Astrocyte (in vitro differentiated cells and primary cell): ENCODE data around the gene CCL8. TPM values are rescaled to one million over a fixed set of nuclear protein-coding genes. Genes with fewer than 3 reads are reported as not detected.
A peak's percentile ranks its signal among the peaks of the same experiment; 100 is the strongest.

Experiments used
- DNase-seq: peaks from one replicate; pipeline ENCODE4 v3.0.0-alpha.2; 2010; ENCODE audit warnings: low read depth
- FAIRE-seq: peaks from 2 replicates; lab custom pipeline; 2011; peaks lifted over from hg19 to GRCh38; lab: Jason Lieb, UNC
- H2AFZ ChIP-seq: 2 replicates; pipeline ENCODE4 v1.6.0; 2012; ENCODE audit warnings: low read depth, low read length, inconsistent platforms
- H3K27ac ChIP-seq: 2 replicates; pipeline ENCODE4 v1.5.1; 2011; ENCODE audit warnings: low read depth, low read length, inconsistent platforms
- H3K27me3 ChIP-seq: 2 replicates; pipeline ENCODE4 v1.6.0; 2011; ENCODE audit warnings: low read length, inconsistent platforms; ENCODE audit not compliant: insufficient read depth
- H3K36me3 ChIP-seq: 2 replicates; pipeline ENCODE4 v1.5.1; 2011; ENCODE audit warnings: low read length, inconsistent platforms; ENCODE audit not compliant: insufficient read depth
- H3K4me1 ChIP-seq: 2 replicates; pipeline ENCODE4 v1.5.1; 2011; ENCODE audit warnings: low read length, inconsistent platforms; ENCODE audit not compliant: insufficient read depth
- H3K4me2 ChIP-seq: 2 replicates; pipeline ENCODE4 v1.6.0; 2012; ENCODE audit warnings: low read length, inconsistent platforms
- H3K4me3 ChIP-seq: 2 replicates; pipeline ENCODE4 v1.5.1; 2011; ENCODE audit warnings: low read depth, mild to moderate bottlenecking, low read length, inconsistent platforms; ENCODE audit not compliant: insufficient read depth
- H3K79me2 ChIP-seq: 2 replicates; pipeline ENCODE4 v1.6.0; 2012; ENCODE audit warnings: mild to moderate bottlenecking, low read length, inconsistent platforms; ENCODE audit not compliant: insufficient read depth
- H3K9ac ChIP-seq: 2 replicates; pipeline ENCODE4 v1.6.0; 2012; ENCODE audit warnings: mild to moderate bottlenecking, low read length, inconsistent platforms
- H3K9me3 ChIP-seq: 2 replicates; pipeline ENCODE4 v1.5.1; 2012; ENCODE audit warnings: low read depth, mild to moderate bottlenecking, low read length, inconsistent platforms; ENCODE audit not compliant: insufficient read depth
- H4K20me1 ChIP-seq: 2 replicates; pipeline ENCODE4 v1.6.0; 2012; ENCODE audit warnings: low read length, inconsistent platforms; ENCODE audit not compliant: insufficient read depth
- H3K27ac Mint-ChIP-seq: one replicate; pipeline ENCODE4 v1.8.0; 2021; ENCODE audit warnings: mild to moderate bottlenecking, mixed read lengths; ENCODE audit not compliant: unreplicated experiment
- H3K27me3 Mint-ChIP-seq: one replicate; pipeline ENCODE4 v1.8.0; 2021; ENCODE audit warnings: low read depth, mixed read lengths; ENCODE audit not compliant: unreplicated experiment
- H3K36me3 Mint-ChIP-seq: one replicate; pipeline ENCODE4 v1.8.0; 2021; ENCODE audit warnings: low read depth, mixed read lengths; ENCODE audit not compliant: unreplicated experiment
- H3K4me1 Mint-ChIP-seq: one replicate; pipeline ENCODE4 v1.8.0; 2021; ENCODE audit warnings: low read depth, mixed read lengths; ENCODE audit not compliant: unreplicated experiment
- H3K4me3 Mint-ChIP-seq: one replicate; pipeline ENCODE4 v1.8.0; 2021; ENCODE audit warnings: mild to moderate bottlenecking, moderate library complexity, mixed read lengths; ENCODE audit not compliant: unreplicated experiment
- H3K9me3 Mint-ChIP-seq: one replicate; pipeline ENCODE4 v1.8.0; 2021; ENCODE audit warnings: mild to moderate bottlenecking, mixed read lengths; ENCODE audit not compliant: unreplicated experiment
- CTCF ChIP-seq: IDR thresholded peaks from 2 replicates; pipeline ENCODE4 v1.5.1; 2011; ENCODE audit warnings: low read depth, mild to moderate bottlenecking, inconsistent platforms, low read length, moderate library complexity; ENCODE audit not compliant: insufficient read depth
- EZH2 ChIP-seq: IDR thresholded peaks from 2 replicates; pipeline ENCODE4 v1.6.1; 2012; ENCODE audit warnings: mild to moderate bottlenecking, low read length, inconsistent platforms; ENCODE audit not compliant: insufficient read depth
- total RNA-seq: library from RNA; stranded (reverse); gene quantifications from 2 replicates; pipeline ENCODE4 v1.2.1, GENCODE V29; 2021

Gene CCL8
- total RNA-seq, 1 donor from 2014 or later, result not detected

DNA sequence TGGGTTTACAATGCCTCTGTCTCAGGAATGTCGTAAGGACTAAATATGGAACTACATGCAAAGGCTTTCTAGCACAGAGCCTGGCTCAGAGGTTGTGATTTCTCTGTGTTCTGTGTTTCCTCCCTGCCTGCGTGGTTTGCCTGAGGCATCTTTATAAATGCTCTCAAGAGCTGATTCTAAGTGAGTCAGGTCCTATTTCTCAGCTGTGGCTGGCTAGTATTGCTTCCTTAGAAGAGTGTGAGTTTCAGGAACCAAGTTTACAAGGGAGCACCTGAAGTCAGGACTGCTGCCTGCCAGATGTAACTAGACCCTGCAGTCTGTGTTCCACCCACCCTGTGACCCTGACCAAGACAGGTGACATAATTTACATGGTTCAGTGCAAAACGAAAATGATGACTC is 51.8 kb downstream of the CCL8 start:
- H3K4me1 ChIP-seq, result no peaks in the 10 kb centered on the region
- H2AFZ ChIP-seq, result no peak overlapping the region
- no peaks in the 10 kb centered on the region for H4K20me1 ChIP-seq
- H3K79me2 ChIP-seq, result no peaks in the 10 kb centered on the region
- Mint-ChIP-seq H3K4me1 (peaks cover 17% of the 10 kb centered on the region), H3K4me3 (no peak overlapping the region), H3K27me3 (peaks cover 18% of the 10 kb centered on the region), H3K27ac (peak overlapping the region; percentile 53), H3K9me3 (no peaks in the 10 kb centered on the region), H3K36me3 (no peaks in the 10 kb centered on the region)
- H3K9me3 ChIP-seq, result no peaks in the 10 kb centered on the region
- no peak overlapping the region for H3K27ac ChIP-seq
- TF ChIP-seq CTCF (no peak), EZH2 (no peak)
- no peak for DNase-seq
- no peak overlapping the region for H3K4me2 ChIP-seq
- H3K9ac ChIP-seq, result no peak overlapping the region
- H3K36me3 ChIP-seq, result no peaks in the 10 kb centered on the region
- peaks cover 3% of the 10 kb centered on the region for H3K27me3 ChIP-seq
- FAIRE-seq, result no peak
- no peak overlapping the region for H3K4me3 ChIP-seq

Other genes starting within 250 kb of the CCL8 start
- gene CCL2, start 64.2 kb upstream of the CCL8 start, total RNA-seq, result 44.1 and 54.2 TPM in 2 replicates
- not detected in 2 replicates for gene CCL7, start 49.2 kb upstream of the CCL8 start, total RNA-seq
- gene CCL11, start 33.7 kb upstream of the CCL8 start, total RNA-seq, result 0.26 TPM in 1 of 2 replicates, not detected in the other
- gene CCL13, start 37.0 kb downstream of the CCL8 start, total RNA-seq, result not detected in 2 replicates
- not detected in 2 replicates for gene CCL1, start 43.8 kb downstream of the CCL8 start, total RNA-seq